ENCODE data around the gene CFAP20DC. TPM values are rescaled to one million over a fixed set of nuclear protein-coding genes. Genes with fewer than 3 reads are reported as not detected.

Gene CFAP20DC
- total and polyA plus RNA-seq, 2 experiments from 2014 or later = 7.4 to 11.4 TPM

GRCh38 chr3:58728723-58729122 is 321.1 kb downstream of the CFAP20DC start:
- no peaks in the 10 kb centered on the region for H3K27me3 ChIP-seq (ENCODE audit: insufficient read depth)
- no peaks in the 10 kb centered on the region for H3F3A ChIP-seq (replicated peaks; ENCODE audit: low read depth)
- TF ChIP-seq POLR2AphosphoS5 (IDR thresholded peaks at IDR 0.05; ENCODE audit: low read depth) (no peak), REST (IDR thresholded peaks at IDR 0.05; ENCODE audit: unreplicated experiment) (no peak)
- no peak for ATAC-seq
- H3K4me3 ChIP-seq = no peak overlapping the region
- H3K9me2 ChIP-seq (ENCODE audit: insufficient read depth) = no peaks in the 10 kb centered on the region
- H3K27me3 Mint-ChIP-seq (ENCODE audit: insufficient read depth, low read depth, poor library complexity) = peaks cover 3% of the 10 kb centered on the region
- H4K20me1 ChIP-seq (replicated peaks; ENCODE audit: insufficient read depth) = no peaks in the 10 kb centered on the region
- H3K4me2 ChIP-seq = no peak overlapping the region
- H3K4me3 Mint-ChIP-seq = no peak overlapping the region
- H3K79me2 ChIP-seq (replicated peaks; ENCODE audit: insufficient read depth) = no peaks in the 10 kb centered on the region
- no peaks in the 10 kb centered on the region for H3K36me3 ChIP-seq (ENCODE audit: insufficient read depth)
- no peak overlapping the region for H3K27ac Mint-ChIP-seq
- H3K27ac ChIP-seq (ENCODE audit: low read depth) = no peak overlapping the region
- H3K4me1 Mint-ChIP-seq = no peaks in the 10 kb centered on the region; the same call in 2 of the 3 replicates
- no peak for DNase-seq (ENCODE audit: low spot score)
- H3K4me1 ChIP-seq (ENCODE audit: insufficient read depth) = no peaks in the 10 kb centered on the region
- no peaks in the 10 kb centered on the region for H3K36me3 Mint-ChIP-seq (ENCODE audit: low read depth)
- H3K9me3 Mint-ChIP-seq = no peaks in the 10 kb centered on the region
- H2AFZ ChIP-seq = no peak overlapping the region

- Mint-ChIP-seq H3K27ac (no peak overlapping the region), H3K4me3 (no peak overlapping the region), H3K27me3 (ENCODE audit: insufficient read depth, low read depth, poor library complexity) (peaks cover 3% of the 10 kb centered on the region), H3K4me1 (peaks cover 4% of the 10 kb centered on the region; the same call in 2 of the 3 replicates), H3K9me3 (no peaks in the 10 kb centered on the region), H3K36me3 (ENCODE audit: low read depth) (no peaks in the 10 kb centered on the region)
- Histone ChIP-seq H3K4me1 (ENCODE audit: insufficient read depth) (no peaks in the 10 kb centered on the region), H3K9me2 (ENCODE audit: insufficient read depth) (no peaks in the 10 kb centered on the region), H3K36me3 (ENCODE audit: insufficient read depth) (no peaks in the 10 kb centered on the region), H3F3A (replicated peaks; ENCODE audit: low read depth) (no peaks in the 10 kb centered on the region), H3K79me2 (replicated peaks; ENCODE audit: insufficient read depth) (no peaks in the 10 kb centered on the region), H4K20me1 (replicated peaks; ENCODE audit: insufficient read depth) (no peaks in the 10 kb centered on the region), H3K4me2 (no peak overlapping the region), H2AFZ (no peak overlapping the region), H3K4me3 (no peak overlapping the region), H3K27ac (ENCODE audit: low read depth) (no peak overlapping the region), H3K27me3 (ENCODE audit: insufficient read depth) (no peaks in the 10 kb centered on the region)
- DNase-seq (ENCODE audit: low spot score) = no peak
- ATAC-seq = no peak
- no peak for TF ChIP-seq EZH2phosphoT487 (IDR thresholded peaks at IDR 0.05; ENCODE audit: unreplicated experiment)
- TF ChIP-seq, protein P1, sequence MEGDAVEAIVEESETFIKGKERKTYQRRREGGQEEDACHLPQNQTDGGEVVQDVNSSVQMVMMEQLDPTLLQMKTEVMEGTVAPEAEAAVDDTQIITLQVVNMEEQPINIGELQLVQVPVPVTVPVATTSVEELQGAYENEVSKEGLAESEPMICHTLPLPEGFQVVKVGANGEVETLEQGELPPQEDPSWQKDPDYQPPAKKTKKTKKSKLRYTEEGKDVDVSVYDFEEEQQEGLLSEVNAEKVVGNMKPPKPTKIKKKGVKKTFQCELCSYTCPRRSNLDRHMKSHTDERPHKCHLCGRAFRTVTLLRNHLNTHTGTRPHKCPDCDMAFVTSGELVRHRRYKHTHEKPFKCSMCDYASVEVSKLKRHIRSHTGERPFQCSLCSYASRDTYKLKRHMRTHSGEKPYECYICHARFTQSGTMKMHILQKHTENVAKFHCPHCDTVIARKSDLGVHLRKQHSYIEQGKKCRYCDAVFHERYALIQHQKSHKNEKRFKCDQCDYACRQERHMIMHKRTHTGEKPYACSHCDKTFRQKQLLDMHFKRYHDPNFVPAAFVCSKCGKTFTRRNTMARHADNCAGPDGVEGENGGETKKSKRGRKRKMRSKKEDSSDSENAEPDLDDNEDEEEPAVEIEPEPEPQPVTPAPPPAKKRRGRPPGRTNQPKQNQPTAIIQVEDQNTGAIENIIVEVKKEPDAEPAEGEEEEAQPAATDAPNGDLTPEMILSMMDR (conservative IDR thresholded peaks at IDR 0.05; ENCODE audit: low read depth in 2 of 2) = no peak
- TF ChIP-seq, protein P2, sequence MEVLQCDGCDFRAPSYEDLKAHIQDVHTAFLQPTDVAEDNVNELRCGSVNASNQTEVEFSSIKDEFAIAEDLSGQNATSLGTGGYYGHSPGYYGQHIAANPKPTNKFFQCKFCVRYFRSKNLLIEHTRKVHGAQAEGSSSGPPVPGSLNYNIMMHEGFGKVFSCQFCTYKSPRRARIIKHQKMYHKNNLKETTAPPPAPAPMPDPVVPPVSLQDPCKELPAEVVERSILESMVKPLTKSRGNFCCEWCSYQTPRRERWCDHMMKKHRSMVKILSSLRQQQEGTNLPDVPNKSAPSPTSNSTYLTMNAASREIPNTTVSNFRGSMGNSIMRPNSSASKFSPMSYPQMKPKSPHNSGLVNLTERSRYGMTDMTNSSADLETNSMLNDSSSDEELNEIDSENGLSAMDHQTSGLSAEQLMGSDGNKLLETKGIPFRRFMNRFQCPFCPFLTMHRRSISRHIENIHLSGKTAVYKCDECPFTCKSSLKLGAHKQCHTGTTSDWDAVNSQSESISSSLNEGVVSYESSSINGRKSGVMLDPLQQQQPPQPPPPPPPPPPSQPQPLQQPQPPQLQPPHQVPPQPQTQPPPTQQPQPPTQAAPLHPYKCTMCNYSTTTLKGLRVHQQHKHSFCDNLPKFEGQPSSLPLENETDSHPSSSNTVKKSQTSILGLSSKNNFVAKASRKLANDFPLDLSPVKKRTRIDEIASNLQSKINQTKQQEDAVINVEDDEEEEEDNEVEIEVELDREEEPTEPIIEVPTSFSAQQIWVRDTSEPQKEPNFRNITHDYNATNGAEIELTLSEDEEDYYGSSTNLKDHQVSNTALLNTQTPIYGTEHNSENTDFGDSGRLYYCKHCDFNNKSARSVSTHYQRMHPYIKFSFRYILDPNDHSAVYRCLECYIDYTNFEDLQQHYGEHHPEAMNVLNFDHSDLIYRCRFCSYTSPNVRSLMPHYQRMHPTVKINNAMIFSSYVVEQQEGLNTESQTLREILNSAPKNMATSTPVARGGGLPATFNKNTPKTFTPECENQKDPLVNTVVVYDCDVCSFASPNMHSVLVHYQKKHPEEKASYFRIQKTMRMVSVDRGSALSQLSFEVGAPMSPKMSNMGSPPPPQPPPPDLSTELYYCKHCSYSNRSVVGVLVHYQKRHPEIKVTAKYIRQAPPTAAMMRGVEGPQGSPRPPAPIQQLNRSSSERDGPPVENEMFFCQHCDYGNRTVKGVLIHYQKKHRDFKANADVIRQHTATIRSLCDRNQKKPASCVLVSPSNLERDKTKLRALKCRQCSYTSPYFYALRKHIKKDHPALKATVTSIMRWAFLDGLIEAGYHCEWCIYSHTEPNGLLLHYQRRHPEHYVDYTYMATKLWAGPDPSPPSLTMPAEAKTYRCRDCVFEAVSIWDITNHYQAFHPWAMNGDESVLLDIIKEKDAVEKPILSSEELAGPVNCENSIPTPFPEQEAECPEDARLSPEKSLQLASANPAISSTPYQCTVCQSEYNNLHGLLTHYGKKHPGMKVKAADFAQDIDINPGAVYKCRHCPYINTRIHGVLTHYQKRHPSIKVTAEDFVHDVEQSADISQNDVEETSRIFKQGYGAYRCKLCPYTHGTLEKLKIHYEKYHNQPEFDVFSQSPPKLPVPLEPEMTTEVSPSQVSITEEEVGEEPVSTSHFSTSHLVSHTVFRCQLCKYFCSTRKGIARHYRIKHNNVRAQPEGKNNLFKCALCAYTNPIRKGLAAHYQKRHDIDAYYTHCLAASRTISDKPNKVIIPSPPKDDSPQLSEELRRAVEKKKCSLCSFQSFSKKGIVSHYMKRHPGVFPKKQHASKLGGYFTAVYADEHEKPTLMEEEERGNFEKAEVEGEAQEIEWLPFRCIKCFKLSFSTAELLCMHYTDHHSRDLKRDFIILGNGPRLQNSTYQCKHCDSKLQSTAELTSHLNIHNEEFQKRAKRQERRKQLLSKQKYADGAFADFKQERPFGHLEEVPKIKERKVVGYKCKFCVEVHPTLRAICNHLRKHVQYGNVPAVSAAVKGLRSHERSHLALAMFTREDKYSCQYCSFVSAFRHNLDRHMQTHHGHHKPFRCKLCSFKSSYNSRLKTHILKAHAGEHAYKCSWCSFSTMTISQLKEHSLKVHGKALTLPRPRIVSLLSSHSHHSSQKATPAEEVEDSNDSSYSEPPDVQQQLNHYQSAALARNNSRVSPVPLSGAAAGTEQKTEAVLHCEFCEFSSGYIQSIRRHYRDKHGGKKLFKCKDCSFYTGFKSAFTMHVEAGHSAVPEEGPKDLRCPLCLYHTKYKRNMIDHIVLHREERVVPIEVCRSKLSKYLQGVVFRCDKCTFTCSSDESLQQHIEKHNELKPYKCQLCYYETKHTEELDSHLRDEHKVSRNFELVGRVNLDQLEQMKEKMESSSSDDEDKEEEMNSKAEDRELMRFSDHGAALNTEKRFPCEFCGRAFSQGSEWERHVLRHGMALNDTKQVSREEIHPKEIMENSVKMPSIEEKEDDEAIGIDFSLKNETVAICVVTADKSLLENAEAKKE (CRISPR knock-in tag; IDR thresholded peaks at IDR 0.05) = no peak
- no peak for TF ChIP-seq ETS1 (IDR thresholded peaks at IDR 0.05)
- TF ChIP-seq ZNF114 (CRISPR knock-in tag; IDR thresholded peaks at IDR 0.05) = no peak
- TF ChIP-seq JUNB (IDR thresholded peaks at IDR 0.05; ENCODE audit: unreplicated experiment) = no peak
- TF ChIP-seq ZNF331 (CRISPR knock-in tag; IDR thresholded peaks at IDR 0.05; ENCODE audit: low read depth) = no peak
- TF ChIP-seq STAT1 (IDR thresholded peaks at IDR 0.05; ENCODE audit: unreplicated experiment) = no peak
Observed at GRCh38 chr3:58725326-58725853, 324.4 kb downstream of the CFAP20DC start.
